Adrenal gland (tissue), 12 donors: ENCODE measurements around the gene OLFM1. TPM values are rescaled to one million over a fixed set of nuclear protein-coding genes. Genes with fewer than 3 reads are reported as not detected.
A peak's percentile ranks its signal among the peaks of the same experiment; 100 is the strongest.

ENCODE experiments used
- DNase-seq, 7 donors: peaks; one replicate each; pipeline ENCODE4 v3.0.0-alpha.2; 2019 to 2020
- H3K27ac ChIP-seq, 5 donors: fragments of 200-600 bp; sonication (generic) in 4 of 5; 1 replicate in 3 of 5; 2 replicates in 2 of 5; pipeline versions ENCODE4 v1.5.1 to v1.8.0; 2016 to 2020; ENCODE audit warnings: mild to moderate bottlenecking in 1 of 5
- H3K27me3 ChIP-seq: fragments of 200-600 bp; 2 replicates; pipeline ENCODE4 v1.8.0; 2021
- H3K36me3 ChIP-seq, 2 donors: fragments of 200-600 bp; replicated peaks in 1 of 2; 1 replicate in 1 of 2; 2 replicates in 1 of 2; pipeline versions ENCODE4 v1.5.1 to v1.8.0; 2018 to 2022
- H3K4me1 ChIP-seq, 2 donors: fragments of 200-600 bp; replicated peaks in 1 of 2; 1 replicate in 1 of 2; 2 replicates in 1 of 2; pipeline versions ENCODE4 v1.5.1 to v1.8.0; 2018 to 2021
- H3K4me3 ChIP-seq, 4 donors: fragments of 200-600 bp; sonication (generic) in 3 of 4; one replicate each; pipeline ENCODE4 v1.5.1; 2016 to 2018
- H3K9me3 ChIP-seq, 3 donors: fragments of 200-600 bp; sonication (generic) in 1 of 3; replicated peaks in 1 of 3; 1 replicate in 2 of 3; 2 replicates in 1 of 3; pipeline versions ENCODE4 v1.5.1 to v1.8.0; 2016 to 2021
- POLR2A ChIP-seq, 2 donors: fragments of 450-650 bp; IDR thresholded peaks; one replicate each; pipeline ENCODE4 v1.6.1; 2017; ENCODE audit warnings: antibody characterized with exemption in 2 of 2, mild to moderate bottlenecking in 2 of 2, moderate library complexity in 1 of 2
- WGBS, 4 donors: extraction: QIAGEN DNeasy Blood & Tissue Kit in 2 of 4; methylation state at CpG; one replicate each; pipeline versions ENCODE4 v1.1.5 to v1.1.7; 2013 to 2017; 5-methylcytosine and 5-hydroxymethylcytosine counted together
- intact Hi-C, 2 donors: fragments of 100-400 bp; cut with DNase I; formaldehyde crosslinking; loops; one replicate each; pipeline versions ENCODE4 v1.14.1 to v1.15.0; 2022 to 2023
- polyA plus RNA-seq, 3 donors: library from polyadenylated mRNA; stranded (reverse); fragments of 200-250 nt in 2 of 3; fragments of 350-450 nt in 1 of 3; fragmentation: Illumina TruSeq in 1 of 3; extraction: RNeasy Lipid Tissue Mini Kit (QIAGEN cat#74804) in 1 of 3; gene quantifications; one replicate each; pipeline ENCODE4 v1.2.3, GENCODE V29; 2013 to 2014
- total RNA-seq, 9 donors: library from RNA; depleted of rRNA in 4 of 9; stranded (reverse); fragments of >200 nt in 4 of 9; fragments of 120-200 nt in 1 of 9; fragmentation: NEBNext Ultra II Directional in 1 of 9; extraction: Animal tissue kit (Norgen Biotek cat#: 25700) in 1 of 9; gene quantifications; one replicate each; pipeline versions ENCODE4 v1.1.0 to v1.2.4, GENCODE V29; 2013 to 2023
- TF ChIP-seq, protein P1 (sequence below), 6 experiments: fragments of 450-650 bp in 4 of 6; fragments of 200-600 bp in 2 of 6; sonication (generic) in 1 of 6; IDR thresholded peaks; 1 replicate in 5 of 6; 2 replicates in 1 of 6; pipeline versions ENCODE4 v1.5.1 to v1.8.0; 2016 to 2021; ENCODE audit warnings: antibody characterized with exemption in 6 of 6, mild to moderate bottlenecking in 2 of 6, moderate library complexity in 1 of 6
- donor health status: healthy with polysubstance abuse.
- donor health status: Bipolar disorder and iron deficiency.
- donor health status: DM: yes; HTN: yes; CAD: no.
- donor health status: DM: no; HTN: no; CAD: no.
- donor health status: DM: no; HTN: no; CAD: no.
- donor health status: DM: yes; HTN: yes; CAD: no.

OLFM1 gene
- total and polyA plus RNA-seq, 12 donors: 2.5 to 48.0 (median 28.0) TPM

DNA sequence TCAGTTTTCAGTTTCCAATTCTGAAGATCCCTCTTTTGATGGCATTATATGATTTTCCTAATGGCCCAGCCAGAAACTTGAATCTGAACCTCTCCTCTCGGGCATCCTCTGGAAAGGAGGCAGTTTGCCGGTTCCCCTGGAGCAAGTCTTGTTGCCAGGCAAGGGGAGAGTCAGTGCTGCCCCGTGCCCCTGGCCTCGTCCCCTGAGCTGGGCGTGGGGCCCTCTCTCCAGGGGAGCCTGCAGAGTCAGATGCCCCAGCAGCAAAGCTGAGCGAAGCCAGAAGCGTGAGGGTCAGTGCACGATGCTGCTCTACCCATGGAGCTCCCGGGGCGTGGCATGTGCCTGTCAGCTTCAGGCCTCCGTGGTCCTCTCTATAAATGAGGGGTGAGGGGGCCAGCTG, 14.0 kb downstream of the OLFM1 start:
- Histone ChIP-seq H3K36me3 (no peaks in the 10 kb centered on the region), H3K27ac (no peak overlapping the region), H3K9me3 (no peaks in the 10 kb centered on the region), H3K27me3 (no peaks in the 10 kb centered on the region), H3K4me3 (no peak overlapping the region), H3K4me1 (no peaks in the 10 kb centered on the region)
- intact Hi-C loops: no loop called here
- no peak for DNase-seq
- TF ChIP-seq, protein P1, sequence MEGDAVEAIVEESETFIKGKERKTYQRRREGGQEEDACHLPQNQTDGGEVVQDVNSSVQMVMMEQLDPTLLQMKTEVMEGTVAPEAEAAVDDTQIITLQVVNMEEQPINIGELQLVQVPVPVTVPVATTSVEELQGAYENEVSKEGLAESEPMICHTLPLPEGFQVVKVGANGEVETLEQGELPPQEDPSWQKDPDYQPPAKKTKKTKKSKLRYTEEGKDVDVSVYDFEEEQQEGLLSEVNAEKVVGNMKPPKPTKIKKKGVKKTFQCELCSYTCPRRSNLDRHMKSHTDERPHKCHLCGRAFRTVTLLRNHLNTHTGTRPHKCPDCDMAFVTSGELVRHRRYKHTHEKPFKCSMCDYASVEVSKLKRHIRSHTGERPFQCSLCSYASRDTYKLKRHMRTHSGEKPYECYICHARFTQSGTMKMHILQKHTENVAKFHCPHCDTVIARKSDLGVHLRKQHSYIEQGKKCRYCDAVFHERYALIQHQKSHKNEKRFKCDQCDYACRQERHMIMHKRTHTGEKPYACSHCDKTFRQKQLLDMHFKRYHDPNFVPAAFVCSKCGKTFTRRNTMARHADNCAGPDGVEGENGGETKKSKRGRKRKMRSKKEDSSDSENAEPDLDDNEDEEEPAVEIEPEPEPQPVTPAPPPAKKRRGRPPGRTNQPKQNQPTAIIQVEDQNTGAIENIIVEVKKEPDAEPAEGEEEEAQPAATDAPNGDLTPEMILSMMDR (IDR thresholded peaks at IDR 0.05): no peak
- TF ChIP-seq POLR2A (IDR thresholded peaks at IDR 0.05): no peak
- WGBS, 4 donors: 91 to 95% (median 91%) methylated on average over 4 to 11 of the region's 11 CpGs

DNA sequence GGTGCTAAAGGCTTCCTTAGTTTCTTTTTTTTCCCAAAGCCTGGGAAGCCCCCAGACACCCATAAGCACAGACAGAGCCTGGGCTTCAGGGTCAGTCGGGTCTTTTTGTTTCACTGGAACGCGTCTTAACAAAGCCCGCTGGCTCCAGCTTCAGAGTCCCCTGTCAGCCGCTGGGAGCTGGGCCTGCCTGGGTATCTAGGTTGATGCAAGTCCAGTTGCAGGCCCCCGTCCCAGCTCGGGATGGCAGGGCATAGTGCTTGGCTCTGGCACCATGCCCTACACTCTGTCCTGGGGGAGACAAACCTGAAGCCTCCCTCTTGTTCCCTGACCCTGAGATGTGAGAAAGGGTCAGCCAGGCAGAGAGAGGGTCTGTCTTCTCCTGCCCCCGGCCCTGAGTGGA, 14.5 kb downstream of the OLFM1 start:
- DNase-seq: no peak
- Histone ChIP-seq H3K4me1 (no peaks in the 10 kb centered on the region), H3K4me3 (no peak overlapping the region), H3K27me3 (no peaks in the 10 kb centered on the region), H3K9me3 (no peaks in the 10 kb centered on the region), H3K36me3 (no peaks in the 10 kb centered on the region), H3K27ac (no peak overlapping the region)
- intact Hi-C loops: no loop called here
- no peak for TF ChIP-seq POLR2A (IDR thresholded peaks at IDR 0.05)
- TF ChIP-seq, protein P1 (IDR thresholded peaks at IDR 0.05): no peak
- WGBS, 4 donors: 86 to 96% (median 94%) methylated on average over 7 to 8 of the region's 8 CpGs

DNA sequence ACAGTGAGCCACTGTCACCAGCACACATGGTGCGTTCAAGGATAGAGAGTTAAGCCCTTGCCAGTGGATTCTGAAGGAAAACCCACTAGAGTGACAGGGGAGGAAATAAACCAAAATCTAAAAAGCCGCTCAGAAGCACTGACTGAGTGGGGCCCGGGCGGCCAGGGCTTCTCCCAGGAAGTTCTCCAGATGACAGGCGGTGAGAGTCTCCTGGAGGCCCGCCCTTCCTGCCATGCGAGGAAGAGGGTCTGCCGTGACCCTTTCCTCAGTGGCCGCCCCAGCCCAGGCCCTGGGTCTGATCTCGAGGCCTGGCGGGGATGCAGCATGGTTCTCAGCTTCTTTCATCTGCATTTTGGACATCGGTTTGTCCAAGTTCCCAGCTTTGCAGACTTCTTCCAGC, 14.9 kb downstream of the OLFM1 start:
- intact Hi-C loops: no loop called here
- no peak overlapping the region for H3K4me3 ChIP-seq
- TF ChIP-seq, protein P1 (IDR thresholded peaks at IDR 0.05): no peak
- TF ChIP-seq POLR2A (IDR thresholded peaks at IDR 0.05): no peak
- no peaks in the 10 kb centered on the region for H3K9me3 ChIP-seq
- H3K27me3 ChIP-seq: no peaks in the 10 kb centered on the region
- H3K27ac ChIP-seq: no peak overlapping the region
- H3K4me1 ChIP-seq: no peaks in the 10 kb centered on the region
- no peaks in the 10 kb centered on the region for H3K36me3 ChIP-seq
- no peak for DNase-seq
- WGBS, 4 donors: 87 to 94% (median 91%) methylated on average over 10 to 12 of the region's 12 CpGs

DNA sequence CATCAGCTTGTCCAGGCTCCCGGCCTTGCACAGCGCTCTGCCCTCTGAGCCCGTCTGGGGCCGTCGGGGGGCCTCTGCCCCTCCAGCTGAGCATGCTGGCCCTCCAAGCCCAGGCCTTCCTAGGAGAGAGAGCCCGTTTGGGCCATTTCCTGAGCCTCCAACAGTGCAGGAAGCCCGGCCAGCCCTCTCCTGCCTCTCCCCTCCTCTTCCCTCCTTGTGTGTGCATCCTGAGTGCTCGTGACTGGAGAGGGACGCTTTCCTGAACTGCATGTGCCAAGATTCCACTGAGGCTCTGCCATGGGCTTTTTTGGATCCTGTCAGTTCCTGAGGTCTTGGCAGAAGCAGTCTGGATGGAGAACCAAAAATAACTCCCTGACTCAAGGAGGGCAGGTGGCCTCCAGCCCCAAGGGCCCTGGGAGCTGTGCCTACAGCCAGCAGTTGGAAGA, 15.6 kb downstream of the OLFM1 start:
- H3K4me3 ChIP-seq: no peak overlapping the region

More for the DNA sequence above, 15.6 kb downstream of the OLFM1 start:
- WGBS, 4 donors: 60 to 84% (median 68%) methylated on average over 9 of the region's 9 CpGs
- intact Hi-C loops: no loop called here
- no peaks in the 10 kb centered on the region for H3K36me3 ChIP-seq
- no peak for DNase-seq
- H3K27ac ChIP-seq: peak overlapping the region in 1 of 5 donors; percentile 40
- no peaks in the 10 kb centered on the region for H3K9me3 ChIP-seq
- no peaks in the 10 kb centered on the region for H3K4me1 ChIP-seq
- TF ChIP-seq, protein P1 (IDR thresholded peaks at IDR 0.05): no peak
- no peak for TF ChIP-seq POLR2A (IDR thresholded peaks at IDR 0.05)
- H3K27me3 ChIP-seq: no peaks in the 10 kb centered on the region
